Measurements from ENCODE around the gene RBM20.

Gene RBM20

DNA sequence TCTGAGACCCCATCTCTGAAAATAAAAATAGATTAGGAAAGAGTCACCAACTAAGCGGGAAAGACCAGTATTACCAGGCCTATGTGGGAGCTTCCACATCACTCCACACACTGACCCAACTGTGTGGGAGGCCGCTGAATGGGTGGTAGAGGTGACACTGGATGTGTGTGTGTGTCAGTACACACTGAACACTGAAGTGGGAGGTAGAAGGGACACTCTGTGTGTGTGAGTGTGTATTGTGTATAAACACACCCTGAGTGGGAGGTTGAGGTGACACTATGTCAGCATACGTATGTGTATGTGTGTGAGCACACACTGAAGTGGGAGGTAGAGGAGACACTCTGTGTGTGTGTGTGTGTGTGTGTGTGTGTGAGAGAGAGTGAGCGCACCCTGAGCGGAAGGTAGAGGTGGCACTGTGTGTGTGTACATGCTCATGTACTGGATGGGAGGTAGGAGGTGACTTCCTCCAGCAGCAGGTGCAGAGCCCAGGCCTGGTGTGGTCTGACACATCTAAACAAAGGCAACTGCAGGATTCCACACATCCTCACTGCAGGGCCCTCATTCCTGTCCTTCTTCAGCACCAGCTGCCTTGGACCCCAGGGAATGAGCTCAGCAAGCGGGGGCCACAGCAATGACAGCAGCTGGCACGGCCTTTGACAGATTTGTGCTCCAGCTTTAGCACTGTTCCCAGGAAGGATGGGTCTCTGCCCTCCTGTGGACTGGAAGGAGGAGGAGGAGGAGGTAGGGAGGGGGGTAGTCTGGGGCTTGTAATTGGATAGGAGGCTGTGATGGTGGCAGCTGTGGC is 26.5 kb upstream of the RBM20 start:
- TF ChIP-seq GATA2 (IDR thresholded peaks at IDR 0.05; ENCODE audit: low read depth, low read length) = no peak
- no peak for TF ChIP-seq GATA3 (IDR thresholded peaks at IDR 0.05; ENCODE audit: low read depth, low read length)

- no peak for TF ChIP-seq GATA2 (IDR thresholded peaks at IDR 0.05; ENCODE audit: low read depth, low read length)
- no peak for TF ChIP-seq GATA3 (IDR thresholded peaks at IDR 0.05; ENCODE audit: low read depth, low read length)
Measured at GRCh38 chr10:110618230-110618610, 25.9 kb upstream of the RBM20 start.

DNA sequence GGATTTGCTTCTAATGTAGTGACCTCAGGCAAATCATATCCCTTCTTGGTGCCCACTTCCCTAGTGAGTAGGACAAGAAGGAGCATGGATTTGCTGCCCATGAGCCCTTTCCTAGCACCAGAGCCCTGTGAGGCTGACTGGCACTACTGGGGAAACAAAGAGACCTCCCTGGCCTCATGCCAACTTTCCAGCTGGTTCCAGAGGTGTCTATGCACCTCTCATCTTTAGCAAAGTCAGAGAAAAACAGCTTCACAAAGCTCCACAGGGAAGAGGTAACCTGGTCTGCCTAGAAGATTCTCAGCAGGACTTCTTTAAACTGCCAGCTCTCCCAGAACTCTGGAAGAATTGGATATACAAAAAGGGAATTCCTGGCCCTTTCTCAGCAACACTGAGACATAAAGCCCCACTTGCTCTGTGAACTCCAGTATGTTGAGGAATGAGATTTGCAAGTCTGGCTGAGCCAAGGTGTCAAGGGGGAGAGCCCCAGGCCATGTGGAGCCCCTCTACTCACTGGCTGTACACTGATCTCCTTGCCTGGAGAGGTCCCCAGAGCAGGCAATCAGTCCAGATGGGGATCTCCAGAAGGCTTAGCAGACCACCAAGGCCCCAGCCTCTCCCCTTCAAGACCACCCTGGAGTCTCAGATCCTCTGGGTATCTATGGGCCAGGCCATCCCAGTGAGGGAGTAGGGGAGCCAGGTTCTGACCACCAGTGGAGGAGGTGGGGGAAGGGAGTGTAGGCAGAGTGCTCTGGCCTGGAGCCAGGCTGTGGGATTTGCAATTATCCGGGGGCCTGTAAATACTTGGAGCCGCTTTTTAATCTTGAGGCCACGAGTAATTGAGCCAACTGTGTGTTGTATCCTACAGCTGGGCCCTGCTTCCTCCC is 24.4 kb upstream of the RBM20 start:
- TF ChIP-seq GATA3 (IDR thresholded peaks at IDR 0.05; ENCODE audit: low read depth, low read length) (no peak), GATA2 (IDR thresholded peaks at IDR 0.05; ENCODE audit: low read depth, low read length) (no peak)

DNA sequence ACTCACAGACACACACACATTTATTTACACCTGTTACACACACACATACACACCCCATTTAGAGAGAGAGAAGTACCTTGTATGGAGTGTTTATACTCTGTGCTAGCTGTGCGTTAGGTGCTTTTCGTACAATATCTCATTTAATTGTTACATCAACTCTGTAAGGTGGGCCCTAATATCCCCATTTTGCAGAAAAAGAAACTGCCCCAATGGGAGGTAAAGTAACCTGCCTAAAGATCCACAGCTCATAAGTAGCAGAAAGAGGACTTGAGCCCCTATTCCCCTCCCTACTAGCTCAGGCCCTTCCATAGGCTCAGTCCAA is 23.8 kb upstream of the RBM20 start:
- no peak for TF ChIP-seq GATA2 (IDR thresholded peaks at IDR 0.05; ENCODE audit: low read depth, low read length)

DNA sequence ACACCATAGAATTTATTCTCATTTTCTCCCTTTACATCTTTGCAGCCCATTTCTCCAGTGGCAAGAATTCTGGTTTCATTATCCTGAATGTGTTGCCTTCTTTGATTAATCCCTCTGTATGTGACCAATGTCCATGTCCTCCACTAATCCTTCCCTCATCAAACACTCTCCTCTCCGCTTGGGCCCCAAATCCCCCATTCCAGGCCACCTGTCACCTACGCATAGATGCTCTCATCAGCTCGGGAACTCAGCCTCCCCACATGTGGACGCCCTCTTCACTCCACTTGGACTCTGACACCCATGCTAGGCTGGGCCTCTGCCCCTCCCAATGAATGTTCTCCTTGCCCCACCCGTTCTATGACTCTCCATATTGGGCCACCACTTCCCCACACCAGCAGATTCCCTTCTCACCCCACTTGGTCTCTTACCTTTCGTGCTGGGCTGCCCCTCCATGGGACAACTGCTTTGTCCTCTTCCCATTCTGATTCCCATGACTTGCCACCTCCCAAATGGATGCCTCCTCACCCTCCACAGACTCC is 18.7 kb upstream of the RBM20 start:
- TF ChIP-seq GATA3 (IDR thresholded peaks at IDR 0.05; ENCODE audit: low read depth, low read length) (no peak), GATA2 (IDR thresholded peaks at IDR 0.05; ENCODE audit: low read depth, low read length) (no peak)

DNA sequence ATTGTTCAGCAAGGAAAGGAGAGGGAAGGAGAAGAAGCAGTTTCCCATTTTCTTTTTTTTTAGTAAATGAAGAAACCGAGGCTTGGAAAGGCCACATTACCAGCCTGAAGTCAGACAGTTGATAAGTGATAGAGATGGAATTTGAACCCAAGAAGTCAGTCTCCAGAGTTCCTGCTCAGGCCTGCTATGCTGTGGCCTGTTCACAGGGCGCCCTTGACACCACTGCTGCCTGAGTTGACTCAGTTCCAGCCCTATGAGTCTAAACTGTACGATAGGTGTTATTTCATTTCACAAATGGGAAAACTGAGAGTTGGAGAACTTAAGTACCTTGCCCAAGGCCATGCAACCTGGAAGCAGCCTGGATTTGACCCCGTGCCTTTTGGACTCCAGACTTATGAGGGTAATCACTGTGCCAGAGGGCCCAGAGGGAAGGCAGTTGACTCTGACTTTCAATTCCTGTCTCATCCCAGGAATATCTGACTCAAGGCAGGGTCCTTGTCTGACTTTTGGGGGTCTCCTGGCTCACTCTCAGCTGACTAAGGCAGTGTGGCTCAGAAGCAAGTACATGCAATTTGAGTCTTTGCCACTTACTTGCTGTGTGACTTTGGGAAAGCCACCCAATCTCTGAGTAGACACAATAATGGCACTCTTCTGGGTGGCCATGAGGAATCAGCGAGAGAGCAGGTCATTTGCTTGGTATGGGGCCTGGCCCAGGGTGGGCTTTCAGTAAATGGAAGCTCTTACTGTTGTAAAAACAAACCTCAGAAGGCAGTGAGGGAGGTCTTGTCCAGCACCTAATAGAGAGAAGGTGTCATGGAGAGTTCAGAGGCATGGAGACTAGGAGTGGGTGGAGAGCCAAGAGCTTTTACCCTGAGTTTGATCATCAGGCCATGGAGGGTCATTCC is 17.9 kb upstream of the RBM20 start:
- TF ChIP-seq GATA3 (IDR thresholded peaks at IDR 0.05; ENCODE audit: low read depth, low read length) (no peak), GATA2 (IDR thresholded peaks at IDR 0.05; ENCODE audit: low read depth, low read length) (no peak)

DNA sequence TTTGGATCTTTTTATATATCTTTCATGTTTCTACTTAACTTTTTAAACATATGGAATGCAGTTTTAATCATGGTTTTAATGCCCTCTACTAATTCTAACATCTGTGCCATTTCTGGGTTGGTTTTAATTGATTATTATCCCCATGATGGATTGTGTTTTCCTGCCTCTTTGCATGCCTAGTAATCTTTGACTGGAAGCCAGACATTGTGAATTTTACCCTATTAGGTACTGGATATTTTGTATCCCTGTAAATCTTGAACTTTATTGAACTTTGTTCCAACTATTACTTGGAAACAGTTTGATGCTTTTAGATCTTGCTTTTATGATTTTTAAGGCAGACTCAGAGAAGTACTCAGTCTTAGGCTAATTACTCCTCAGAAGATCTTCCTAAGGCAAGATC is 16.0 kb upstream of the RBM20 start:
- TF ChIP-seq GATA2 (IDR thresholded peaks at IDR 0.05; ENCODE audit: low read depth, low read length) (no peak), GATA3 (IDR thresholded peaks at IDR 0.05; ENCODE audit: low read depth, low read length) (no peak)

DNA sequence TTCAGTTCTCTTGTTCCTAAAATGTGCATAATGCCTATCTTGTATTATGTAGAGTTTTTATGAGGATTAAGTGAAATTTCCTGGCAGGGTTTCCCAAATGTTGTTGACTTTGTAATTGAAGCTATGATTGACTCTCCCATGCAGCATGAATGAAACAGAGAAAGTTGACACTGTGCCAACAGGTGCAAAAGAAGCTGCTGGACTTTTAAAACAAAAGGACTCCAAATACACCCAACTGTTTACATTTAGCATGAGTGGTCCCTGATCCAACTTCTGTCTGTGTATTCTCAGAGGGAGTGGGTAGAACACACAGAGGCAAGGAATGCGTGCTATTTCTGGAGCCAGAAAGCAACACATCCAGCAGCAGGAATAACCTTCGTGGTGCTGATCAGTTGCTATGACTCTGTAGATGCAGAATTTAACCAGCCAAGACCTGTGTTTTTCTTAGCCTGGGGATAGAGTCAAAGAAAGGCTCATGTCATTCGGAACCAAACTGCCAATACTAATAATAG is 14.4 kb upstream of the RBM20 start:
- TF ChIP-seq GATA3 (IDR thresholded peaks at IDR 0.05; ENCODE audit: low read depth, low read length) (no peak), GATA2 (IDR thresholded peaks at IDR 0.05; ENCODE audit: low read depth, low read length) (no peak)

DNA sequence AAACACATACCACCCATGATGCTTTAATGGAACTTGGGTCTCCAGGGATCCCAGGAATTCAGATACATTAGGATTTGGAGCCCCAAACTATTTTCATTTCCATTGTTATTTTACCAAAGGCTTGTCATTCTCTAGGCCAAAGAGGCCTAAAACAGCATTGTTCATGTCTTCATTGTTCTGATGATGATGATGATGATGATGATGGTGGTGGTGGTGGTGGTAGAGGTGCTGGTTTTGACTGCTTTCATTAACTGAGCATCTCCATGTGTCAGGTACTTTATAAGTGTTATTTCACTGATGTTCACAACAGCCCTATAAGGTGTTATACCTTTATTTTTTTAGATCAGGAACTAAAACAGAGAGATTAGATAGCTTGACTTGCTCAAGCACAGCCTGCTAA is 12.2 kb upstream of the RBM20 start:
- TF ChIP-seq GATA2 (IDR thresholded peaks at IDR 0.05; ENCODE audit: low read depth, low read length) (no peak), GATA3 (IDR thresholded peaks at IDR 0.05; ENCODE audit: low read depth, low read length) (no peak)

DNA sequence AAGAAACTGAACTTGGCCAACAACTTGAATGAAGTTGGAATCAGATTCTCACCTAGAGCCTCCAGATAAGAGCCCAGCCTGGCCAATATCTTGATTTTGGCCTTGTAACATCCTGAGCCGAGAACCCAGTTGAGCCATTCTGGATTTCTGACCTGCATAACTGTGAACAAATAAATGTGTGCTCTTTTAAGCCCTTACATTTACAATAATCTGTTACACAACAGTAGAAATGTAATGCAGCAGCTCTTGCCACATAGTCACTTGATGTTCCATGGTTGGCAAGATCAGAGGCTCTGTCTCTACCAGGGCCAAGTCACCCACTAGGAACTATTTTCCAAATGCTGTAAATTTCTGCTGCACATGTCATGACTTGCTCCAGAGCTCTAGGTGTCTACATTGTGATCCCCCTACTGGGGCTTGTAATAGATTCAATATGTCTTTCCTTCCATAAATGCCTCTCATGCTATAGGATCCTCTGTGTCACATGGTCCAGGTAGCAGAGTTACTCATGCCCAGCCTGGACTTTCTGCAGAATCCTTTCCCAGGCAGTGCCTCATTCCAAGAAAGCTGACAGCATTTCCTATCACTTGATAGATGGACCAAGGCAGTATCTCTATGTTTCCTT is 11.4 kb upstream of the RBM20 start:
- TF ChIP-seq GATA3 (IDR thresholded peaks at IDR 0.05; ENCODE audit: low read depth, low read length) = no peak
- TF ChIP-seq GATA2 (IDR thresholded peaks at IDR 0.05; ENCODE audit: low read depth, low read length) = no peak

DNA sequence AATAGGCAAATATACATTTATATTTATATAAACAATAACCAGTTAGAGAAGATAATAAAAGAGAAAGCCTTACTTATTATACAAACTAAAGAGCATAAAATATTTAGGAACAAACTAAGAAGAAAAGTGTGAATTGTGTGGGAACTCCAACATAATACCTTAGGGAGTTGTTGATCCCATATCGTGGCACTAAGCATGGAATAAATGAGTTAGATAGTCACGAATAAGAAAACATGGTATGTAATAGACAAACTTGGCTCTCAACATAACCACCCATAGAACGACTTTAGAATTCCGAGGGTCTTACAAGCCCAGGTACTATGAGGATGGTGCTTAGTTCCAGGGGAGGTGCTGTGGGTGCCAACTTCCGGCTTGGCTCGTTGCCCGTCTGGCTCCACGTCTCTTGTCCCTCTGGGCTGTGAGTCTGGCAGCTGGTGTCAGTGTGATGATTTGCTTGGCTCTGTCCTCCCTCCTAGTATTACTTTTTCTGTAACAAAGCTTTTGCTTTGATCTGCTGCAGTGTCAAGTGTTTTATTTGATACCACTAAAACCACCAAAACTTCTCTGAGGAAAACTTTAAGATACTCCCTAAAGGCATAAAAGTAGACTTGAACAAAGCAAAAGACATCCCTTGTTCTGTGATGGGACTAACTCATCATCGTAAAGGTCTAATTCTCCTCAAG is 9.5 kb upstream of the RBM20 start:
- TF ChIP-seq GATA2 (IDR thresholded peaks at IDR 0.05; ENCODE audit: low read depth, low read length) = no peak
- no peak for TF ChIP-seq GATA3 (IDR thresholded peaks at IDR 0.05; ENCODE audit: low read depth, low read length)

- TF ChIP-seq GATA2 (IDR thresholded peaks at IDR 0.05; ENCODE audit: low read depth, low read length) (no peak), GATA3 (IDR thresholded peaks at IDR 0.05; ENCODE audit: low read depth, low read length) (no peak)
Measured at GRCh38 chr10:110636572-110636931, 7.6 kb upstream of the RBM20 start.
